BE2C (cell line): ENCODE results near the gene HOMEZ.
"Not testable (repeated sequence)": the region's sequence is repeated elsewhere in the genome, so short reads cannot be mapped to it uniquely, and the experiment has no call there.

ENCODE experiments used
- DNase-seq: peaks from one replicate; pipeline ENCODE4 v3.0.0-alpha.2; 2020
- H3K27me3 ChIP-seq: fragments of 250-450 bp; sonication (Bioruptor Pico); 2 replicates; pipeline ENCODE4 v1.5.1; 2020; ENCODE audit warnings: mild to moderate bottlenecking
- H3K36me3 ChIP-seq: fragments of 250-450 bp; sonication (Bioruptor Pico); 2 replicates; pipeline ENCODE4 v1.5.1; 2020; ENCODE audit warnings: mild to moderate bottlenecking
- H3K4me1 ChIP-seq: fragments of 250-450 bp; sonication (Bioruptor Pico); 2 replicates; pipeline ENCODE4 v1.5.1; 2020
- H3K4me3 ChIP-seq: 2 replicates; pipeline ENCODE4 v1.5.1; 2011; ENCODE audit warnings: low read depth, low read length
- H3K9me3 ChIP-seq: fragments of 250-450 bp; sonication (Bioruptor Pico); 2 replicates; pipeline ENCODE4 v1.5.1; 2020
- TF ChIP-seq, protein P1 (sequence below): IDR thresholded peaks from 2 replicates; pipeline ENCODE4 v1.5.1; 2012; ENCODE audit warnings: mild to moderate bottlenecking, low read depth, low read length

HOMEZ gene

DNA sequence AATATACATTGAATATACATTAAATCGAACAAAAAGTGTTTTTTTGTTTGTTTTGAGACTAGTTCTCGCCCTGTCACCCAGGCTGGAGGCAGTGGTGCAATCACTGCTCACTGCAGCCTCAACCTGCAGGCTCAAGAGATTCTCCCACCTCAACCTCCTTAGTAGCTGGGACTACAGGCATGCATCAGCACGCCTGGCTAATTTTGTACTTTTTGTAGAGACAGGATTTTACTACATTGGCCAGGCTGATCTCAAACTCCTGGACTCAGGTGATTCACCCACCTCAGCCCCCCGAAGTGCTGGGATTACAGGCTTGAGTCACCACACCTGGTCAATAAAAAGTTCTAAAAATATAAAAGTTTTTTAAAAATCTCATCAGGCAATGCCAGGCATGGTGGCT, 58.4 kb downstream of the HOMEZ start:
- TF ChIP-seq, protein P1, sequence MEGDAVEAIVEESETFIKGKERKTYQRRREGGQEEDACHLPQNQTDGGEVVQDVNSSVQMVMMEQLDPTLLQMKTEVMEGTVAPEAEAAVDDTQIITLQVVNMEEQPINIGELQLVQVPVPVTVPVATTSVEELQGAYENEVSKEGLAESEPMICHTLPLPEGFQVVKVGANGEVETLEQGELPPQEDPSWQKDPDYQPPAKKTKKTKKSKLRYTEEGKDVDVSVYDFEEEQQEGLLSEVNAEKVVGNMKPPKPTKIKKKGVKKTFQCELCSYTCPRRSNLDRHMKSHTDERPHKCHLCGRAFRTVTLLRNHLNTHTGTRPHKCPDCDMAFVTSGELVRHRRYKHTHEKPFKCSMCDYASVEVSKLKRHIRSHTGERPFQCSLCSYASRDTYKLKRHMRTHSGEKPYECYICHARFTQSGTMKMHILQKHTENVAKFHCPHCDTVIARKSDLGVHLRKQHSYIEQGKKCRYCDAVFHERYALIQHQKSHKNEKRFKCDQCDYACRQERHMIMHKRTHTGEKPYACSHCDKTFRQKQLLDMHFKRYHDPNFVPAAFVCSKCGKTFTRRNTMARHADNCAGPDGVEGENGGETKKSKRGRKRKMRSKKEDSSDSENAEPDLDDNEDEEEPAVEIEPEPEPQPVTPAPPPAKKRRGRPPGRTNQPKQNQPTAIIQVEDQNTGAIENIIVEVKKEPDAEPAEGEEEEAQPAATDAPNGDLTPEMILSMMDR: no peak
- H3K27me3 ChIP-seq: peaks cover 8% of the 10 kb centered on the region
- no peaks in the 10 kb centered on the region for H3K36me3 ChIP-seq
- no peak overlapping the region for H3K4me3 ChIP-seq
- no peaks in the 10 kb centered on the region for H3K9me3 ChIP-seq
- no peaks in the 10 kb centered on the region for H3K4me1 ChIP-seq
- no peak for DNase-seq

DNA sequence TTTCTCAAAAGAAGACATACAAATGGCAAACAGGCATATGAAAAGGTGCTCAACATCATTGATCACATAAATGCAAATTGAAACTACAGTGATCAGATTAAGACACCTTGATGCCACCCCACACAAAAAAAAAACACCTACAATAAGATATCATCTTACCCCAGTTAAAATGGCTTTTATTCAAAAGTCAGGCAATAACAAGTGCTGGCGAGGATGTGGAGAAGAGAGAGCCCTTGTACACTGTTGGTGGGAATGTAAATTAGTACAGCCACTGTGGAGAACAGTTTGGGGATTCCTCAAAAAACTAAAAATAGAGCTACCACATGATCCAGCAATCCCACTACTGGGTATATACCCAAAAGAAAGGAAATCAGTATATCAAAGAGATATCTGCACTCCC, 61.0 kb downstream of the HOMEZ start:
- not testable (repeated sequence) for H3K4me3 ChIP-seq, DNase-seq, H3K9me3 ChIP-seq, H3K4me1 ChIP-seq, H3K36me3 ChIP-seq
- peaks cover 33% of the 10 kb centered on the region for H3K27me3 ChIP-seq
